Activated naive CD4-positive, alpha-beta T cell (primary cell): ENCODE data around the gene ULK4.
"Not testable (repeated sequence)": the region's sequence is repeated elsewhere in the genome, so short reads cannot be mapped to it uniquely, and the experiment has no call there.

Experiments used
- DNase-seq, 4 experiments: peaks; one replicate each; lab custom pipeline; 2025; lab: John Stamatoyannopoulos, UW

The ULK4 gene

GRCh38 chr3:41690766-41691563 lies 270.9 kb downstream of the ULK4 start:
- no peak for DNase-seq

GRCh38 chr3:41688595-41689380 lies 273.1 kb downstream of the ULK4 start:
- no peak for DNase-seq

- no peak for DNase-seq
These were observed 276.8 kb downstream of the ULK4 start for GRCh38 chr3:41684797-41685735.

DNA sequence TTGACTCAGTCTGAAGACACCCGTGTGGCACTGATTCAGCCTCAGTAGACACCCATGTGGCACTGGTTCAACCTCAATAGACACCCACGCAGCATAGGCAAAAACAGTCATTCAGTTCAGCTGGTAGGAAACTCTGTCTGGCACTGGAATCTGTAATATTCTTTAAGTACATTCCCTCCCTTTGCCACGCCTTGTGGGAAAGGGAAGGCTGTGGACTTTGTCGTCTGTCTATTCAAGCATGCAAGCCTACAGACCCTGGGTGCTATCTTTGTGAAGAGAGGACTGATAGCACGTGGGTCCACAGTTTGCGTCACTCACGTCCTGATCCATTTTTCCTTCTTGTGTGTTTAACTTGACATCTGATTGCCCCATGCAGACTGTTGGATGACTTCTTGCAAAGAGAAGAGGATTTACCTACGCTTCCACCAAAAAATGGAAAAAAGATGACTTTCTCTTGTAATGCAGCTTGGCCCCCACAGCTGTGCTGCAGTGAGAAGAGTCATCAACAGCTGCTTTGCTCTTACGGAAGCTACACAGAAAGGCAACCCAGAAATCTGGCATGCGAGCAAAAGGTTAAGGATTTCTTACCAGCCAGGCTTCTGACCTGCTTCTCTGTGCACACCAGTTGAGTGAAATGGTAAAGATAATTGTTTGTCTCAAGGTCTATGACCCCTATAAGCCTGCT lies 278.1 kb downstream of the ULK4 start:
- DNase-seq, result no peak

DNA sequence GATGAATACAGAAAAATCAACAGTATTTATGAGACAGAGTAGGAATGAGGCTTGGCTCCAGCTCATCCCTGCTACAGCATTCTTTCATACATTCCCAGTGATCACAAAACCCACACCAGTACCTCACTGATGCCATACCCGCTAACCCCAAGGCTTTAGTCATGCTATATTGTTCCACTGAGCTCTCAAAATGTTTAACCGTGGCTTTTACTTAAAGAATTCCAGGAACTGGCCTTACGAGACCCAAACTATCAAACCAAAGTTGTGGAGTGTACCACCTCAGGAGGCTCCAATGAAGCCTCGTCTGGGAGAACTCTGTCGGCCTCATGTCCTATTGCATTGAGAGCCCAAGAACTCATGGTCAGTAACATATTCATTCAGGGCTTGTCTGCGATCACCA lies 278.9 kb downstream of the ULK4 start:
- no peak for DNase-seq

GRCh38 chr3:41682382-41682781 lies 279.5 kb downstream of the ULK4 start:
- DNase-seq, result no peak

- no peak for DNase-seq
These were observed 280.4 kb downstream of the ULK4 start for GRCh38 chr3:41681479-41681878.

DNA sequence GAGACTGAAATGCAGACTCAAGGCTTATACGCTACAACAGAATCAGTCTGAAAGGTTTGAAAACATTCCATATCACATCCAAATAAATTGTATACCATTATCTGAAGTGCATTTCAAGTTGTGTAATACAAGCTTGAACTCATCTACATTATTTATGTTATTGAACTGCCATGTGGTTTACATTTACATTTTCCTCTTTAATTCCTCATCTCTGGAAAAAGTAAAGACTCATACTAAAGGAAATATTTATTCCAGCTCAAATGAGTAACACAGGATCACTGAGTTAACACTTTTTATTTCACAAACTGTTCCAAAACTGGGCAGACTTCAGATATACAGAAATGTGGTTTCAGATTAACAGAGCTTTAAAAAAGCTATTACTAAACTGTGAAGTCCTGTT lies 282.5 kb downstream of the ULK4 start:
- DNase-seq, result no peak

GRCh38 chr3:41675102-41675501 lies 286.8 kb downstream of the ULK4 start:
- DNase-seq, result not testable (repeated sequence)

DNA sequence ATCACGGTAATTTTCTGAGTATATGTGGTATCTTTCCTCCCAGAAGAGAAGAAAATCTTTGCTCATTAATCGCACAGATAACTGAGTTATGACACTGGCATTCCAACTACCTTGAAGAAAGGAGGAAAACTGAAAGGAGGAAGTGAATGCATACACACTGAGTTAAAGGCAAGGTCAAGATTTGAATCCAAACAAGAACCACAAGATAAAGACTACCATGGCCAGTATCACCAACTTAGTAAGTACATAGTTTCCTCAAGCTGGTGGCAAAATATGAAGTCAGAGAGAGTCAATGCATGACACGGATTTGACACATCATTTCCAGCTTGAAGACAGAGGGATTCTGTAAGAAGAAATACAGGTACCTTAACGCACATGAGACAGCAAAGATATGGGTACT lies 287.5 kb downstream of the ULK4 start:
- no peak for DNase-seq

DNA sequence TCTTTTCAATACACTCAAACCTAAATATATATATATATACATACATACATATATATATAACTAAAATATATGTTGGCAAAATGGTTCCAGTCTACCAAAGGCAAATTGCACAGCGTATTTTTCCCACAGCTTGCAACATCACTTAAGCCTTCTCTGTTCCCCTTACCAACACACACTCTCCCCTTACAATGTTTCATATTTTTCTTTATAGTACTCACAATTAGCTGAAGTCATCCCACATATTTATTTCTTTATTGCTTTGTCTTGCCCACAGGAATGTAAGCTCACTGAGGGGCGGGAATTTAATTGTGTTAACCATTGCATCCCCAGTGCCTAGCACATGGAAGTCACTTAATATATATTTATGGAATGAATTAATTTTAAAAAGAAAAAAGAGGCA lies 288.3 kb downstream of the ULK4 start:
- no peak for DNase-seq

GRCh38 chr3:41668379-41668778 lies 293.5 kb downstream of the ULK4 start:
- no peak for DNase-seq

GRCh38 chr3:41662288-41662687 lies 299.6 kb downstream of the ULK4 start:
- no peak for DNase-seq

DNA sequence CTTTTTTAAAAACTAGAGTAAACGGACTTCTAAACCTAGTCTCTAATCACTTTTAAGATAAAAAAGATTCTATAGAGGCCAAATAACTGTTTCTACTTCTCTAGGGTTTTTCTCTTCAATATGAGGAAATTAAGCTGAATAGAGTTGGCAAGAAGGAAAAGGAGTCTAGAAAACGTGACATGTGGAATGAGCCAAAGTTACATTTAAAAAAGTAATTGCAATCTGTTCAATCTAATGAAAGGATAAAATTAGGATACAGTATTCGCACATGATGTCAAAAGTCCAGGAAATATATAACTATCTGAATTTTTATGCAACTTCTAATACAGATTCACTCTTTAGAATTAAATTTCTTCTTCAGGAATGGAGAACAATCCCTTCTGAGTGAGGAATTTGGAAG lies 300.1 kb downstream of the ULK4 start:
- no peak for DNase-seq

GRCh38 chr3:41660510-41660909 lies 301.4 kb downstream of the ULK4 start:
- DNase-seq, result no peak

DNA sequence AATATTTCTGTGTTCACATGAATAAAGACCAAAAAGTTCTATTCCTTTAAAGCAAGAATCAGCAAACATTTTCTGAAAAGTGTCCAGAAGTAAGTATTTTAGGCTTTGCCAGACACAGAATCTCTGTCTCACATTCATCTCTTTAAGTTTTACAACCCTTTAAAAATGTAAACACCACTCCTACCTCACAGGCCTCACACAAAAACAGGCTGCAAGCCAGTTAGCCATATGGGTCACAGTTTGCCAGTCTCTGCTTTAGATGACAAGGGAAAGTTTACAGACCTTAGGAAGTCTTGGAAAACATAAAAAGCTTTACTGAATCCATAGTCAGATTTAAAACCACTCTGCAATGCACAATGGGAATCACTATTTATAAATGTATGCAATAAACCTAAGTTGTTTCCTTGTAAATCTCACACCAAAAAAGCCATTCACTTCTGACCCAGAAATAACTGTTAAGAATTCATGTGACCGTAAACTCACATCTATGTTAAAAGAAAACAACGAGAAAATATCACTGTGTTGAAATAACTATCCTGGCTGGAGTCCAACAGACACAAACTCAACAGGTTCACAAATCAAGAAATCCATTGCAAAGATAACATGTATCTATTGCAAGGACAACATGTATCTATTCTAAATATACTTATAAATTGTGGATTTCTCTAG lies 308.2 kb downstream of the ULK4 start:
- DNase-seq, result no peak

- DNase-seq, result no peak
These were observed 309.0 kb downstream of the ULK4 start for GRCh38 chr3:41652931-41653330.

- no peak for DNase-seq
These were observed 309.4 kb downstream of the ULK4 start for GRCh38 chr3:41652506-41652905.

DNA sequence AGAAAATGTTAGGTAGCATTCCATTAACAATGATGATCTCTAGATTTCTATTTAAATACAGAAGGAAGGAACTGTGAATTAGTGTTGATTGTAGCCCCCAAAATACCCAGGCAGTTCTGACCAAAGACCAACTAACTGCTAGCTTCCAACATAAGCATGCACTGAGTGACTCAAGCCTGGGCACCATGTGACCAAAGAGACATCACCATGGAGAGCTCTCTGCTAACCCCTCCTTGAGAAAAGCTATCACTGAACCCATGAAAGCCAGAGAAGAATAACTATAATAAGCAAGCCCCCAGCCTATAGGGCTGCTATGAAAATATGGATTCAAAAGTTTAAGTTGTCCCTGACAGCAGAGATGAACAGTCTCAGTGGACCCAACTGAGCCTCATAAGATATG lies 310.2 kb downstream of the ULK4 start:
- DNase-seq, result no peak

GRCh38 chr3:41650406-41650805 lies 311.5 kb downstream of the ULK4 start:
- DNase-seq, result no peak

GRCh38 chr3:41649129-41649739 lies 312.7 kb downstream of the ULK4 start:
- DNase-seq, result no peak
